ENCODE measurements around the gene CSTF3. TPM values are rescaled to one million over a fixed set of nuclear protein-coding genes. Genes with fewer than 3 reads are reported as not detected.
"Not testable (repeated sequence)": the region's sequence is repeated elsewhere in the genome, so short reads cannot be mapped to it uniquely, and the experiment has no call there.

Gene CSTF3
- total RNA-seq, 1 donor: 31.5 TPM

DNA sequence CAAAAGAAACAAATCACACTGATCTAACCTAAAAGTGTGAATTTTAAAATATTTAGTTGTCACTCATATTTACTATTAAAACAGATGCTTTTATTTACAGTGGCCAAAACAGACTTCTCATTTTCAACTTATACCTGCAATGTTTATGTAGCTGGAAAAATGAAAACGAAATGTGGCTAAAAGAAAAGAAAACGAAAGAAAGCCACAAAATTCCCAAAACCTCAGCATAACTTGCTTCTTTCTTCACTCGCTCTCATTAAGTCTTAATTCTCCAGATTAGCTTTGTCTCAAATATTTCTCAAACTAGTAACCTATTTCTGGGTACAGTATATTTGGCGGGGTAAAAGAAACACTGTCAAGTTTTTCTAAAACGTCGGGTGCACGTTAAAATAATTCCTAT is 693 bp downstream of the CSTF3 start:
- DNase-seq (ENCODE audit: low read depth): no peak
- TF ChIP-seq, protein P1, sequence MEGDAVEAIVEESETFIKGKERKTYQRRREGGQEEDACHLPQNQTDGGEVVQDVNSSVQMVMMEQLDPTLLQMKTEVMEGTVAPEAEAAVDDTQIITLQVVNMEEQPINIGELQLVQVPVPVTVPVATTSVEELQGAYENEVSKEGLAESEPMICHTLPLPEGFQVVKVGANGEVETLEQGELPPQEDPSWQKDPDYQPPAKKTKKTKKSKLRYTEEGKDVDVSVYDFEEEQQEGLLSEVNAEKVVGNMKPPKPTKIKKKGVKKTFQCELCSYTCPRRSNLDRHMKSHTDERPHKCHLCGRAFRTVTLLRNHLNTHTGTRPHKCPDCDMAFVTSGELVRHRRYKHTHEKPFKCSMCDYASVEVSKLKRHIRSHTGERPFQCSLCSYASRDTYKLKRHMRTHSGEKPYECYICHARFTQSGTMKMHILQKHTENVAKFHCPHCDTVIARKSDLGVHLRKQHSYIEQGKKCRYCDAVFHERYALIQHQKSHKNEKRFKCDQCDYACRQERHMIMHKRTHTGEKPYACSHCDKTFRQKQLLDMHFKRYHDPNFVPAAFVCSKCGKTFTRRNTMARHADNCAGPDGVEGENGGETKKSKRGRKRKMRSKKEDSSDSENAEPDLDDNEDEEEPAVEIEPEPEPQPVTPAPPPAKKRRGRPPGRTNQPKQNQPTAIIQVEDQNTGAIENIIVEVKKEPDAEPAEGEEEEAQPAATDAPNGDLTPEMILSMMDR (IDR thresholded peaks at IDR 0.05; ENCODE audit: insufficient read depth, low read depth, low read length): no peak
- peak overlapping the region; percentile 93 for H3K4me3 ChIP-seq (ENCODE audit: low read depth, low read length)

DNA sequence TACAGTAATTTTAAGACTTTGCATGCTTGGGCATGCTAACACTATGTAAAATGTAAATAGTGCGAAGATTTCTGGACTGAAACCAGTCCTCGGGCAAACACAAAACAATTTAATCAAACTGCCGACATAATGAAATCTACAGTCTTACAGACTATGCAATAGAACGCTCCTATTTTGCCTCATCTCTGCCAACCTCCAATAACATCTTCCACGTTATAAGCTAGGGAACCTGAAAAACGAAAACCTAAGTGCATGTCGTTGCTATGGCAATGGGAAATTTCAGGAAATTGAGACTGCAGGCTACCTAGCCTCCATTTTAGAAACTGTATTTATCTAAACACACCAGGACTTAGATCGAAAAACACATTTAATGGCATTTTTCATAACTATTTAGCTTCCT is 1.1 kb downstream of the CSTF3 start:
- TF ChIP-seq, protein P1 (IDR thresholded peaks at IDR 0.05; ENCODE audit: insufficient read depth, low read depth, low read length): no peak
- peak; percentile 62 for DNase-seq (ENCODE audit: low read depth)
- peak overlapping the region; percentile 93 for H3K4me3 ChIP-seq (ENCODE audit: low read depth, low read length)

DNA sequence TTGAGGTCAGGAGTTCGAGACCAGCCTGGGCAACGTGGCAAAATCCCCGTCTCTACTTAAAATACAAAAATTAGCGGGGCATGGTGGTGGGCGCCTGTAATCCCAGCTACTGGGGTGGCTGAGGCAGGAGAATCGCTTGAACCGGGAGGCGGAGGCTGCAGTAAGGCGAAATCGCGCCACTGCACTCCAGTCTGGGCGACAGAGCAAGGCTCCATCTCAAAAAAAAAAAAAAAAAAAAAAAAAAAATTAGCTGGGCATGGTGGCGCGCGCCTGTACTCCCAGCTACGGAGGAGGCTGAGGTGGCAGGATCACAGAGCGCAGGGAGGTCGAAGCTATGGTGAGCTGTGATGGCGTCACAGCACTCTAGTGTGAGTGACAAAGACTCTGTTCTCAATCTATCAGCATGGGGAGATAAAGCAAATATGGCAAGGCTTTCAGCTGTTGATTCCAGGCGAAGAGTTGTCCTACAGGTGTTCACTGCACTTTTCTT is 1.9 kb downstream of the CSTF3 start:
- peak overlapping the region; percentile 93 for H3K4me3 ChIP-seq (ENCODE audit: low read depth, low read length)
- not testable (repeated sequence) for DNase-seq (ENCODE audit: low read depth)

DNA sequence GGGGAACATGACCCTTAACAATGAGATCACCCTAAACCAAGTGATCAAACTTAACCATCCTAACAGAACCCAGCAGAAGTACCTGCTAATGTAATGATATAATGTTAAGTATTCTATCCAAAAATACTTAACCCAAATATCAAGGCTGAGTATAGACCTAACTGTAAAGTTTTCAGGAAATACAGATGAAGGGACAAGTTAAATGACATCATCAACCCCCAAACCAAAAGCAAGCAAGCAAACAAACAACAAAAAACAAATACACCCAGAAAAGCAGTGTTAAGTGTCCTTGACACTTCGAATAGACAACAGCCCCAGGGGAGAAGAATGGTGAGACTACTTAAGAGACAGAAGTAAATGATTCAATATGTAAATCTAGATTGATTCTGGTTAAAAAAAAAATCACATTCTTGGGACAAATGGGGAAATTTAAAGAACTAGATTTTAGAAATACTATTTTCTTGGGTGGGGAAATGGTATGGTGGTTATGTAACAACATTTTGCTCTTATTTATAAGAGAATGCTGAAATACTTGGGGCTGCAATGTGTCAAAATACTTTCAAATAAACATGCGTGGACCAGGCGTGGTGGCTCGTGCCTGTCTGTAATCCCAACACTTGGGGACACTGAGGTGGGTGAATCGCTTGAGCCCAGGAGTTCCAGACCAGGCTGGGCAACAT is 2.5 kb downstream of the CSTF3 start:
- DNase-seq (ENCODE audit: low read depth): no peak
- TF ChIP-seq, protein P1 (IDR thresholded peaks at IDR 0.05; ENCODE audit: insufficient read depth, low read depth, low read length): no peak
- H3K4me3 ChIP-seq (ENCODE audit: low read depth, low read length): peak overlapping the region; percentile 26

DNA sequence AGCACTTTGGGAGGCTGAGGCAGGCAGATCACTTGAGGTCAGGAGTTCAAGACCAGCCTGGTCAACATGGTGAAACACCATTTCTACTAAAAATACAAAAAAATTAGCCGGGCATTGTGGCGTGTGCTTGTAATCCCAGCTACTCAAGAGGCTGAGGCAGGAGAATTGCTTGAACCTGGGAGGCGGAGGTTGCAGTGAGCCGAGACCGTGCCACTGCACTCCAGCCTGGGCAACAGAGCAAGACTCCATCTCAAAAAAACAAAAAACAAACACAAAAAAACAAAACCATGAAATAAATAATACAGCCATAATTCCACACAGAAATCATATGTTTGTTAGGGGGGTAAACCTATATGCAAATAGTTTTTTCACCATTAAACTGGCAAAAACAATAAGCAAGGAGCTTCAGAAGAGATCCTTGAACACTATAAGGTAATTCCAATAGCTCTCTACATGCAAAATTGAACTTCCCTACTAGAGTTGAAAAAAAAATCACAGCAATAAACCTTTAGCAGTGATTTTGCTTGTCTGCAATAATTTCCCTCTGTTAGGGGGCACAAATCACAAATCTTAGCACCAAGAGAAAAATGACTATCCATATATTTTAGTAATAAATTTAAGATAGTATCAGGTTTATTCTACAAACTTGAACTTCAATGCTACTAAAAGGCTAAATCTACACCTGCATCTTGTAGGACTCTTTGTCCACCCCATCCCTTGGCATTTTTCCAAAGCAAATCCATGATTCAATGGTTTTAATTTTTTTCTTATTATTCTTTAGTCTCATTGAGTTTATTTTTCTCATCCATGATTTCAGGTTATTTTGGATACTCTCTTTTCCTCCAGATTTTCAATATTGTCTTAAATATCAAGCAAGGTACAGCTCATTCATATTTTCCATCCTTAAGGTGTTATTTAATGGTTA is 3.9 kb downstream of the CSTF3 start:
- TF ChIP-seq, protein P1 (IDR thresholded peaks at IDR 0.05; ENCODE audit: insufficient read depth, low read depth, low read length): no peak
- no peak overlapping the region for H3K4me3 ChIP-seq (ENCODE audit: low read depth, low read length)
- no peak for DNase-seq (ENCODE audit: low read depth)

DNA sequence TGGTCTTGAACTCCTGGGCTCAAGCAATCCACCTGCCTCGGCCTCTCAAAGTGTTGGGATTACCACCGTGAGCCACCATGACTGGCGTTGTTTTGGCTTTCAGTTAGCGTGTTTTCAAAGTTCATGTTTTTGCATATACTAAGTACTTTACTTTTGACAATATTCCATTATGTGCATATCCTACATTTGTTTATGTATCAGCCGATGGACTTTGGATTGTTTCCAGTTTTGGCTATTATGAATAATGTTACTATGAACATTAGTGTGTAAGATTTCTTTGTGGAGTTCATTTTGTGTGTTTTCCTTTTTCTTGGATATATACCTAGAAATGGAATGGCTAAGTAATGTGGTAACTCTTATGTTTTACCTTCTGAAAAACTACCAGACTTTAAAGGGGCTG is 9.9 kb downstream of the CSTF3 start:
- no peak overlapping the region for H3K4me3 ChIP-seq (ENCODE audit: low read depth, low read length)
- no peak for DNase-seq (ENCODE audit: low read depth)
- TF ChIP-seq, protein P1 (IDR thresholded peaks at IDR 0.05; ENCODE audit: insufficient read depth, low read depth, low read length): no peak

DNA sequence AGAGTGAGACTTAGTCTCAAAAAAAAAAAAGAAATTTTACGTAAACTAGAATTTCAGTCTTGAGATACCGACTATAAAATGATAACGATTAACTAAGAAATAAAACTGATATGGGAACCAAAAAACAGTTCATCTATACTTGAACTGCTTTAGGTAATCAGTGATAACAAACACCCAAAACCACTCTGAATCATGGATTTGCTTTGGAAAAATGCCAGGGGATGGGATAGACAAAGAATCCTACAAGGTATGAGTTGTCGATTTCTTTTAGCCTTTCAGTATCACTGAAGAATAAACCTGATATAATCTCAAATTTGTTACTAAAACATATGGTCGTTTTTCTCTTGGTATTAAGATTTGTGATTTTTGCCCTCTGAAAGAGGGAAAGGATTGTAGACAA is 13.7 kb downstream of the CSTF3 start:
- DNase-seq (ENCODE audit: low read depth): no peak
- TF ChIP-seq, protein P1 (IDR thresholded peaks at IDR 0.05; ENCODE audit: insufficient read depth, low read depth, low read length): no peak
- no peak overlapping the region for H3K4me3 ChIP-seq (ENCODE audit: low read depth, low read length)
